ENCODE data around the gene SLC17A3. TPM values are rescaled to one million over a fixed set of nuclear protein-coding genes. Genes with fewer than 3 reads are reported as not detected.

Gene SLC17A3
- total and polyA plus RNA-seq, 2 donors from 2014 or later, result 14.0 to 149 TPM

- H3K27me3 ChIP-seq (ENCODE audit: control insufficient read depth, insufficient read depth, low read length), result no peaks in the 10 kb centered on the region
- no peak for TF ChIP-seq CTCF (IDR thresholded peaks at IDR 0.05; ENCODE audit: borderline replicate concordance, extremely low read depth, insufficient read depth)
- H3K27ac ChIP-seq (ENCODE audit: low read depth in 2 of 2, low read length in 2 of 2), result no peak overlapping the region
- no peaks in the 10 kb centered on the region for H3K36me3 ChIP-seq (ENCODE audit: control insufficient read depth in 2 of 3, insufficient read depth in 3 of 3, low read length in 3 of 3)
- intact Hi-C loops (cut with DNase I), result no loop called here
- FAIRE-seq (no peak), DNase-seq (no peak)
- H3K4me3 ChIP-seq (ENCODE audit: low read length in 3 of 3), result no peak overlapping the region
- no peaks in the 10 kb centered on the region for H3K9me3 ChIP-seq (ENCODE audit: control insufficient read depth in 2 of 3, insufficient read depth in 1 of 3, low read length in 3 of 3)
- H3K9ac ChIP-seq (ENCODE audit: low read length in 3 of 3), result no peak overlapping the region
- peaks cover 2 to 11% (median 5%) of the 10 kb centered on the region in 3 donors for H3K4me1 ChIP-seq (ENCODE audit: control insufficient read depth in 2 of 3, insufficient read depth in 2 of 3, low read depth in 1 of 3, low read length in 3 of 3)
These were observed 22.2 kb upstream of the SLC17A3 start for GRCh38 chr6:25896252-25896651.

GRCh38 chr6:25895771-25896170 lies 21.7 kb upstream of the SLC17A3 start:
- intact Hi-C loops (cut with DNase I), result no loop called here
- Histone ChIP-seq H3K36me3 (ENCODE audit: control insufficient read depth in 2 of 3, insufficient read depth in 3 of 3, low read length in 3 of 3) (no peaks in the 10 kb centered on the region), H3K4me1 (ENCODE audit: control insufficient read depth in 2 of 3, insufficient read depth in 2 of 3, low read depth in 1 of 3, low read length in 3 of 3) (peaks cover 2 to 11% (median 5%) of the 10 kb centered on the region in 3 donors), H3K4me3 (ENCODE audit: low read length in 3 of 3) (no peak overlapping the region), H3K27ac (ENCODE audit: low read depth in 2 of 2, low read length in 2 of 2) (no peak overlapping the region), H3K27me3 (ENCODE audit: control insufficient read depth, insufficient read depth, low read length) (no peaks in the 10 kb centered on the region), H3K9ac (ENCODE audit: low read length in 3 of 3) (no peak overlapping the region), H3K9me3 (ENCODE audit: control insufficient read depth in 2 of 3, insufficient read depth in 1 of 3, low read length in 3 of 3) (no peaks in the 10 kb centered on the region)
- no peak for TF ChIP-seq CTCF (IDR thresholded peaks at IDR 0.05; ENCODE audit: borderline replicate concordance, extremely low read depth, insufficient read depth)
- DNase-seq (no peak), FAIRE-seq (no peak)

- Histone ChIP-seq H3K4me1 (ENCODE audit: control insufficient read depth in 2 of 3, insufficient read depth in 2 of 3, low read depth in 1 of 3, low read length in 3 of 3) (no peaks in the 10 kb centered on the region), H3K27ac (ENCODE audit: low read depth in 2 of 2, low read length in 2 of 2) (no peak overlapping the region), H3K36me3 (ENCODE audit: control insufficient read depth in 2 of 3, insufficient read depth in 3 of 3, low read length in 3 of 3) (no peaks in the 10 kb centered on the region), H3K9me3 (ENCODE audit: control insufficient read depth in 2 of 3, insufficient read depth in 1 of 3, low read length in 3 of 3) (no peaks in the 10 kb centered on the region), H3K4me3 (ENCODE audit: low read length in 3 of 3) (no peak overlapping the region), H3K9ac (ENCODE audit: low read length in 3 of 3) (no peak overlapping the region), H3K27me3 (ENCODE audit: control insufficient read depth, insufficient read depth, low read length) (no peaks in the 10 kb centered on the region)
- DNase-seq (no peak), FAIRE-seq (no peak)
- intact Hi-C loops (cut with DNase I), result no loop called here
- no peak for TF ChIP-seq CTCF (IDR thresholded peaks at IDR 0.05; ENCODE audit: borderline replicate concordance, extremely low read depth, insufficient read depth)
These were observed 19.7 kb upstream of the SLC17A3 start for GRCh38 chr6:25893778-25894177.

- intact Hi-C loops (cut with DNase I), result no loop called here
- TF ChIP-seq CTCF (IDR thresholded peaks at IDR 0.05; ENCODE audit: borderline replicate concordance, extremely low read depth, insufficient read depth), result no peak
- no peak for FAIRE-seq
These were observed 18.8 kb upstream of the SLC17A3 start for GRCh38 chr6:25892877-25893276.

More at GRCh38 chr6:25892877-25893276, 18.8 kb upstream of the SLC17A3 start:
- Histone ChIP-seq H3K4me3 (ENCODE audit: low read length in 3 of 3) (no peak overlapping the region), H3K9me3 (ENCODE audit: control insufficient read depth in 2 of 3, insufficient read depth in 1 of 3, low read length in 3 of 3) (no peaks in the 10 kb centered on the region), H3K4me1 (ENCODE audit: control insufficient read depth in 2 of 3, insufficient read depth in 2 of 3, low read depth in 1 of 3, low read length in 3 of 3) (no peaks in the 10 kb centered on the region), H3K27ac (ENCODE audit: low read depth in 2 of 2, low read length in 2 of 2) (no peak overlapping the region), H3K27me3 (ENCODE audit: control insufficient read depth, insufficient read depth, low read length) (no peaks in the 10 kb centered on the region), H3K36me3 (ENCODE audit: control insufficient read depth in 2 of 3, insufficient read depth in 3 of 3, low read length in 3 of 3) (no peaks in the 10 kb centered on the region), H3K9ac (ENCODE audit: low read length in 3 of 3) (no peak overlapping the region)
- DNase-seq, result no peak

Data from kidney (tissue), 14 donors.